HT-29 (cell line): Measurements from ENCODE around the gene SS18L1. TPM values are rescaled to one million over a fixed set of nuclear protein-coding genes. Genes with fewer than 3 reads are reported as not detected.
"Not testable (repeated sequence)": the region's sequence is repeated elsewhere in the genome, so short reads cannot be mapped to it uniquely, and the experiment has no call there.

Experiments used
- DNase-seq: peaks from one replicate; pipeline ENCODE4 v3.0.0-alpha.2; 2015; ENCODE audit warnings: low spot score
- total RNA-seq: library from RNA; depleted of rRNA; stranded (reverse); fragments of >200 nt; shearing (Covaris generic); gene quantifications from 2 replicates; pipeline ENCODE4 v1.2.3, GENCODE V29; 2014; rRNA removed

SS18L1 gene
- total RNA-seq: 57.1 and 65.8 TPM in 2 replicates

- peak; percentile 95 for DNase-seq
Observed at GRCh38 chr20:62143081-62143956, at the start of gene SS18L1, which contains the start of gene PSMA7. TSS of gene SS18L1 (plus strand) at chr20:62143769. CDS start at chr20:62143821, 52 bp downstream. TSS of gene PSMA7 (minus strand) at chr20:62143394. CDS start at chr20:62143303, 91 bp downstream.

- DNase-seq: no peak
Observed at GRCh38 chr20:62096421-62097380, 46.9 kb upstream of the SS18L1 start.

GRCh38 chr20:62097881-62098407, 45.6 kb upstream of the SS18L1 start:
- no peak for DNase-seq

GRCh38 chr20:62101078-62101477, 42.5 kb upstream of the SS18L1 start:
- DNase-seq: no peak

GRCh38 chr20:62103508-62104233, 39.9 kb upstream of the SS18L1 start:
- no peak for DNase-seq

- no peak for DNase-seq
Observed at GRCh38 chr20:62104234-62104789, 39.3 kb upstream of the SS18L1 start.

GRCh38 chr20:62104791-62105345, 38.7 kb upstream of the SS18L1 start:
- DNase-seq: no peak

- no peak for DNase-seq
Observed at GRCh38 chr20:62105592-62105991, 38.0 kb upstream of the SS18L1 start.

GRCh38 chr20:62111148-62111547, 32.4 kb upstream of the SS18L1 start:
- DNase-seq: no peak

- DNase-seq: no peak
Observed at GRCh38 chr20:62112368-62112767, 31.2 kb upstream of the SS18L1 start.

GRCh38 chr20:62114894-62115293, 28.7 kb upstream of the SS18L1 start:
- DNase-seq: no peak

- DNase-seq: not testable (repeated sequence)
Observed at GRCh38 chr20:62115800-62116407, 27.7 kb upstream of the SS18L1 start.

GRCh38 chr20:62116558-62117361, 26.8 kb upstream of the SS18L1 start:
- DNase-seq: no peak

- no peak for DNase-seq
Observed at GRCh38 chr20:62117362-62117646, 26.3 kb upstream of the SS18L1 start.

- DNase-seq: no peak
Observed at GRCh38 chr20:62117658-62118057, 25.9 kb upstream of the SS18L1 start.

- no peak for DNase-seq
Observed at GRCh38 chr20:62118113-62119043, 25.2 kb upstream of the SS18L1 start.

GRCh38 chr20:62119115-62119514, 24.5 kb upstream of the SS18L1 start:
- no peak for DNase-seq
